Ovary (tissue), 9 donors: Measurements from ENCODE around the gene CAMKMT. TPM values are rescaled to one million over a fixed set of nuclear protein-coding genes. Genes with fewer than 3 reads are reported as not detected.

ENCODE experiments used
- DNase-seq, 5 donors: peaks; one replicate each; pipeline ENCODE4 v3.0.0-alpha.2; 2019 to 2020
- H3K27ac ChIP-seq, 2 donors: fragments of 200-600 bp; one replicate each; pipeline versions ENCODE4 v1.5.1 to v1.8.0; 2019 to 2022
- H3K27me3 ChIP-seq: fragments of 200-600 bp; one replicate; pipeline ENCODE4 v1.8.0; 2022
- H3K36me3 ChIP-seq: fragments of 200-600 bp; sonication (generic); one replicate; pipeline ENCODE4 v1.5.1; 2019
- H3K4me1 ChIP-seq: one replicate; pipeline ENCODE4 v1.8.1; 2013; ENCODE audit warnings: mild to moderate bottlenecking, moderate library complexity; ENCODE audit not compliant: insufficient read depth
- H3K4me3 ChIP-seq: fragments of 200-600 bp; sonication (generic); one replicate; pipeline ENCODE4 v1.5.1; 2017
- H3K9me3 ChIP-seq, 2 donors: fragments of 200-600 bp in 1 of 2; sonication (generic) in 1 of 2; one replicate each; pipeline versions ENCODE4 v1.5.1 to v1.8.1; 2013 to 2019; ENCODE audit warnings: mild to moderate bottlenecking in 1 of 2, moderate library complexity in 1 of 2
- EP300 ChIP-seq: sonication (generic); formaldehyde crosslinking; IDR thresholded peaks from one replicate; pipeline ENCODE4 v1.6.1; 2017; ENCODE audit warnings: antibody characterized with exemption
- POLR2A ChIP-seq: fragments of 450-650 bp; IDR thresholded peaks from one replicate; pipeline ENCODE4 v1.6.1; 2017; ENCODE audit warnings: antibody characterized with exemption, mild to moderate bottlenecking, moderate library complexity
- WGBS, 3 donors: extraction: QIAGEN DNeasy Blood & Tissue Kit in 1 of 3; methylation state at CpG; one replicate each; pipeline versions ENCODE4 v1.1.5 to v1.1.7; 2013 to 2017; 5-methylcytosine and 5-hydroxymethylcytosine counted together
- intact Hi-C, 4 donors: fragments of 100-400 bp; cut with DNase I; formaldehyde crosslinking; loops; one replicate each; pipeline versions ENCODE4 v1.11.0 to v1.15.1; 2022 to 2023
- polyA plus RNA-seq, 2 donors: library from polyadenylated mRNA; stranded (reverse); fragments of 200-250 nt in 1 of 2; fragments of 350-450 nt in 1 of 2; fragmentation: Illumina TruSeq in 1 of 2; extraction: RNeasy Lipid Tissue Mini Kit (QIAGEN cat#74804) in 1 of 2; gene quantifications; one replicate each; pipeline ENCODE4 v1.2.3, GENCODE V29; 2013 to 2014
- total RNA-seq, 7 donors: library from RNA; depleted of rRNA in 2 of 7; stranded (reverse); fragments of >200 nt in 2 of 7; fragmentation: NEBNext Ultra II Directional in 3 of 7; extraction: Animal tissue kit (Norgen Biotek cat#: 25700) in 3 of 7; gene quantifications; one replicate each; pipeline versions ENCODE4 v1.1.0 to v1.2.4, GENCODE V29; 2016 to 2023
- TF ChIP-seq, protein P1 (sequence below), 3 donors: fragments of 450-650 bp in 2 of 3; fragments of 200-600 bp in 1 of 3; IDR thresholded peaks; one replicate each; pipeline versions ENCODE4 v1.5.1 to v1.8.0; 2016 to 2022; ENCODE audit warnings: antibody characterized with exemption in 3 of 3, mild to moderate bottlenecking in 1 of 3
- donor health status: DM: no; HTN: no; CAD: no; lungs with moderate emphysema.
- donor health status: DM: no; HTN: no; CAD: no.
- donor health status: Bipolar disorder and iron deficiency.
- donor health status: DM: yes; HTN: yes; CAD: no.
- donor health status: DM: no; HTN: no; CAD: no.
- donor health status: DM: yes; HTN: yes; CAD: no.

Gene CAMKMT
- total and polyA plus RNA-seq, 9 donors: 3.5 to 10.7 (median 8.9) TPM

DNA sequence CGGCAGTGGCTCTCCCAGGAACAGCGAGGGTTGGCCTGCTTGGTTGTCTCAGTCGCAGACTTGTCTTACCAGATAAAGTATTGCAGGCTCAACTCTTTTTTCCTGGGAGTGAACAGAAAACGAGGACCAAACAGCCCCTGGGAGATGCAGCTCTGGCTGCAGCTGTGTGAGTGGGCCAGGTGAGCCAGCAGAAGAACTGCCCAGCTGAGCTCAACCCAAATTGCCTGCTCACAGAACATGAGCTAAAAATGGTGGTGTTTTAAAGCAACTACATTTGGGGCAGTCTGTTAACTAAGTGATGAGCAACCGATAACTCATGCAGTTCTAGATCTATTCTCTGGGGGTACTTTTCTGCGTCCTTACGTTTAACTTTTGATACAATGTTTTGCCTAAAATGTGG lies 418.7 kb downstream of the CAMKMT start:
- H3K4me3 ChIP-seq: no peak overlapping the region
- H3K27me3 ChIP-seq: no peaks in the 10 kb centered on the region
- TF ChIP-seq EP300 (no peak), POLR2A (no peak)
- TF ChIP-seq, protein P1, sequence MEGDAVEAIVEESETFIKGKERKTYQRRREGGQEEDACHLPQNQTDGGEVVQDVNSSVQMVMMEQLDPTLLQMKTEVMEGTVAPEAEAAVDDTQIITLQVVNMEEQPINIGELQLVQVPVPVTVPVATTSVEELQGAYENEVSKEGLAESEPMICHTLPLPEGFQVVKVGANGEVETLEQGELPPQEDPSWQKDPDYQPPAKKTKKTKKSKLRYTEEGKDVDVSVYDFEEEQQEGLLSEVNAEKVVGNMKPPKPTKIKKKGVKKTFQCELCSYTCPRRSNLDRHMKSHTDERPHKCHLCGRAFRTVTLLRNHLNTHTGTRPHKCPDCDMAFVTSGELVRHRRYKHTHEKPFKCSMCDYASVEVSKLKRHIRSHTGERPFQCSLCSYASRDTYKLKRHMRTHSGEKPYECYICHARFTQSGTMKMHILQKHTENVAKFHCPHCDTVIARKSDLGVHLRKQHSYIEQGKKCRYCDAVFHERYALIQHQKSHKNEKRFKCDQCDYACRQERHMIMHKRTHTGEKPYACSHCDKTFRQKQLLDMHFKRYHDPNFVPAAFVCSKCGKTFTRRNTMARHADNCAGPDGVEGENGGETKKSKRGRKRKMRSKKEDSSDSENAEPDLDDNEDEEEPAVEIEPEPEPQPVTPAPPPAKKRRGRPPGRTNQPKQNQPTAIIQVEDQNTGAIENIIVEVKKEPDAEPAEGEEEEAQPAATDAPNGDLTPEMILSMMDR (IDR thresholded peaks at IDR 0.05): no peak
- H3K27ac ChIP-seq: no peak overlapping the region
- H3K9me3 ChIP-seq: peaks cover 0 to 7% of the 10 kb centered on the region in 2 donors
- no peaks in the 10 kb centered on the region for H3K4me1 ChIP-seq
- DNase-seq: no peak
- intact Hi-C loops: no loop called here
- H3K36me3 ChIP-seq: no peaks in the 10 kb centered on the region
- WGBS, 3 donors: 90 to 94% (median 92%) methylated on average over 7 of the region's 7 CpGs

DNA sequence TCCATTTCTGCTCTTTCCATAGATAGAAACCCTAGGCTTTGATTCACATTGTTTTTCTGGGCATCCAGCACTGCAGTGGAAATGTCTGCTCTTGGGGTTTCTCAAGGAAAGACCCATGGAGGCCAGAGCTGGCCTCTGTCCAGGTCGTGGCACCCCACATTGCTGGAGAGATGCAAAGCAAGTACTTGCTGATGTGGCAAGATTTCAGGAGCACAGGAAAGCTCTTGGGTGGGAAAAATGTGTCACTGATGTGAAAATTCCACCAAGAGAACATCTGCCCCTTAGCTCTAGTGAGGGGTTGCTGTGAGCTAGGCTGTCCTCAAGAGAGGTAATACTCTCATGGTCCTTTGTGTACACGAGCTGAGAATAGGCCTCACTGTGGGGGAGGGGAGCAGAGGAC lies 423.7 kb downstream of the CAMKMT start:
- Histone ChIP-seq H3K4me3 (no peak overlapping the region), H3K27me3 (no peaks in the 10 kb centered on the region), H3K36me3 (no peaks in the 10 kb centered on the region), H3K4me1 (no peaks in the 10 kb centered on the region), H3K9me3 (peaks cover 0 to 6% of the 10 kb centered on the region in 2 donors), H3K27ac (no peak overlapping the region)
- 31 to 43% (median 36%) methylated on average over 2 of the region's 2 CpGs for WGBS, 3 donors
- TF ChIP-seq POLR2A (no peak), EP300 (no peak)
- TF ChIP-seq, protein P1 (IDR thresholded peaks at IDR 0.05): no peak
- intact Hi-C loops: no loop called here
- no peak for DNase-seq

DNA sequence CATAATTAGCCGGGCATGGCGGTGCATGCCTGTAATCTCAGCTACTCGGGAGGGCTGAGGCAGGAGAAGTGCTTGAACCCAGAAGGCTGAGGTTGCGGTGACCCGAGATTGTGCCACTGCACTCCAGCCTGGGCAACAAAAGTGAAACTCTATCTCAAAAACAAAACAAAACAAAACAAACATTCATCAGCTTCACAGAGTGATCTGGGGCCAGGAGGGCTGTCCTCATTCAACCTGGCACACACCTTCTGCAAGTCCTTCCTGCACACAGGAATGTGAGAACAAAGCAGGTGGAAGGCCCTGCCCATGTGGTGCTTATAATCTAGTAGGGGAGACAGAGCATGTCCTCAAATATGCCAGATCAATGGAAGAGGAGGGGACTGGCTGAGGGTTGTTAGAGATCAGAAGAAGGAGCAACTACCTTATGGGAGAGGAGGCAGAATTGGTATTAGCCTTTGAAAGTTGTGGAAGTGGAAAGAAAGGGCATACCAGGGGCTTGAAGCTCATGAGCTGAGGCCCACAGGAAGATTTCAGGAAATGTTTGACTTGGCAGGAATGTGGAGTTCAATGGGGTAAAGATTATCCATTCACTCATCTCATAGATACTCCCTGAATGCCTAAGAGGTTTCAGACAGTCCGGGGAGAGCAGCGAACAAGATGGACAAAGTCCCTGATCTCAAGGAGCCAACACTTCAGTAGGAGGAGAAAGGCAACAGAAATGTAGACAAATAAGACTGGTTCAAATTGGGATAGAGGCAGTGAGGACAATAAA lies 424.5 kb downstream of the CAMKMT start:
- no peak for DNase-seq
- WGBS, 3 donors: 84 to 87% (median 86%) methylated on average over 7 of the region's 7 CpGs

DNA sequence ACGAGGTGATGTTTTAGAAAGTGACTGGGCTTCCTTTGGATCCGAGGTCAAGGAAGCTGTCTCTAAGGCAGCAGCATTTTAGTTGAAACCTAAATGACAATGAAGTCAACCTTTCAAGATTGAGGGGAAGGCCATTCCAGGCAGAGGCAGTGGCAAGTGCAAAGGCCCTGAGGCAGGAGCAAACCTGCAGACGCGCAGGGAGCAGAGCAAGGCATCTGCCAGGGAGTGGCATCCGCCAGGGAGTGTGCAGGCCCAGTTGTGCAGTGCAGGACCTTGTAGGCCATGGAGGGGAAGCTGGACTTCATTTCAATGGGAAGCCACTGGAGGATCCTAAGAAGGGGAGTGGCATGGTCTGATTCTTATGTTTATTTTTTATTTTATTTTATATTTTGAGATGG lies 425.1 kb downstream of the CAMKMT start:
- 87 to 95% (median 89%) methylated on average over 5 of the region's 5 CpGs for WGBS, 3 donors
- H3K27me3 ChIP-seq: no peaks in the 10 kb centered on the region
- DNase-seq: no peak
- intact Hi-C loops: no loop called here
- no peak overlapping the region for H3K27ac ChIP-seq
- no peaks in the 10 kb centered on the region for H3K36me3 ChIP-seq
- H3K4me3 ChIP-seq: no peak overlapping the region
- H3K9me3 ChIP-seq: peaks cover 0 to 6% of the 10 kb centered on the region in 2 donors
- H3K4me1 ChIP-seq: no peaks in the 10 kb centered on the region
- TF ChIP-seq EP300 (no peak), POLR2A (no peak)
- TF ChIP-seq, protein P1 (IDR thresholded peaks at IDR 0.05): no peak

More for the DNA sequence above, 424.5 kb downstream of the CAMKMT start:
- intact Hi-C loops: no loop called here
- no peak overlapping the region for H3K27ac ChIP-seq
- H3K9me3 ChIP-seq: peaks cover 0 to 6% of the 10 kb centered on the region in 2 donors
- TF ChIP-seq, protein P1 (IDR thresholded peaks at IDR 0.05): no peak
- TF ChIP-seq POLR2A (no peak), EP300 (no peak)
- no peaks in the 10 kb centered on the region for H3K4me1 ChIP-seq
- H3K4me3 ChIP-seq: no peak overlapping the region
- no peaks in the 10 kb centered on the region for H3K27me3 ChIP-seq
- H3K36me3 ChIP-seq: no peaks in the 10 kb centered on the region
